Fibroblast of the aortic adventitia (primary cell): ENCODE measurements around the gene EIF3I. TPM values are rescaled to one million over a fixed set of nuclear protein-coding genes. Genes with fewer than 3 reads are reported as not detected.

Experiments
- DNase-seq: peaks from one replicate; pipeline ENCODE4 v3.0.0-alpha.2; 2010; ENCODE audit warnings: low read depth
- H3K4me3 ChIP-seq: 2 replicates; pipeline ENCODE4 v1.5.1; 2011; ENCODE audit warnings: low read depth, mild to moderate bottlenecking, control low read depth, low read length, moderate library complexity
- CTCF ChIP-seq: IDR thresholded peaks from 2 replicates; pipeline ENCODE4 v1.5.1; 2011; ENCODE audit warnings: mild to moderate bottlenecking, low read length, control low read depth, inconsistent platforms; ENCODE audit not compliant: insufficient read depth
- total RNA-seq: library from RNA; depleted of rRNA; stranded (reverse); fragments of >200 nt; gene quantifications from 2 replicates; pipeline ENCODE4 v1.2.3, GENCODE V29; 2012; ENCODE audit warnings: low replicate concordance

EIF3I gene
- total RNA-seq, 1 donor = 284 TPM

GRCh38 chr1:32239790-32240139 is 17.6 kb downstream of the EIF3I start:
- TF ChIP-seq CTCF = no peak
- H3K4me3 ChIP-seq = peak overlapping the region; percentile 85
- no peak for DNase-seq

- peak; percentile 51 for DNase-seq
- H3K4me3 ChIP-seq = peak overlapping the region; percentile 85
- TF ChIP-seq CTCF = peak; percentile 31
Measured at GRCh38 chr1:32240140-32240951, 18.1 kb downstream of the EIF3I start.

- peak; percentile 68 for DNase-seq
Measured at GRCh38 chr1:32241001-32241763, 19.0 kb downstream of the EIF3I start.

GRCh38 chr1:32242341-32242851 is 20.2 kb downstream of the EIF3I start:
- no peak for TF ChIP-seq CTCF
- peak overlapping the region; percentile 56 for H3K4me3 ChIP-seq
- peak; percentile 58 for DNase-seq

More at GRCh38 chr1:32241001-32241763, 19.0 kb downstream of the EIF3I start:
- peak; percentile 16 for TF ChIP-seq CTCF
- peak overlapping the region; percentile 85 for H3K4me3 ChIP-seq

- no peak for TF ChIP-seq CTCF
Measured at GRCh38 chr1:32246888-32247273, 24.7 kb downstream of the EIF3I start, which contains the start of gene FAM167B. Gene FAM167B, plus strand, starts transcription at chr1:32247222. Its CDS starts 200 bp downstream, at chr1:32247422.

GRCh38 chr1:32247452-32247851 is 25.2 kb downstream of the EIF3I start:
- no peak overlapping the region for H3K4me3 ChIP-seq
- no peak for DNase-seq
- no peak for TF ChIP-seq CTCF

More at GRCh38 chr1:32246888-32247273, 24.7 kb downstream of the EIF3I start, which contains the start of gene FAM167B:
- H3K4me3 ChIP-seq = no peak within 1 kb of the TSS
- peak; percentile 96 for DNase-seq
